Retinal pigment epithelial cell (primary cell): ENCODE data around the gene YOD1.

Experiments
- DNase-seq: peaks from one replicate; pipeline ENCODE4 v3.0.0-alpha.2; 2010; ENCODE audit warnings: low read depth
- H3K4me3 ChIP-seq: 2 replicates; pipeline ENCODE4 v1.5.1; 2011; ENCODE audit warnings: mild to moderate bottlenecking, low read length, control low read depth, moderate library complexity
- TF ChIP-seq, protein P1 (sequence below): conservative IDR thresholded peaks from 2 replicates; pipeline ENCODE4 v1.5.1; 2011; ENCODE audit warnings: low read depth, low read length, control low read depth, inconsistent platforms

The YOD1 gene

DNA sequence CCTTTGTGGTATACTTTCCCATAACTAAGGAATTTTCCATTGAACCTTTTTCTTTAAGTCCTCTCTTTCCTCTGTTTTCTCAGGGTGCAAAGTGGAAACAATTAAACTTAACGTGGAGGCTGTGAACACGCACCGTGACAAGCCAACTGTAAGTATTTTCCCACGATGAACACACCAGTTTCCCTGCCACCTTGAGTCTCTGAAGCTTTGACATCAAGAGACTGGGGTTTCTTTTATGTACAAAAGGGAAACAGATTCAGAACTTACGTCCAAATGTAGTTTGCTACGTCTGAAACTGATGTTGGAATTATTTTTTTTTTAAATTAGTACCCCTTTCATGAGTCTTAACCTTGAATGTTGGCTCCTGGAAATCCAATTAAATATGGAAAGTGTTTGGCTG, 20.4 kb upstream of the YOD1 start:
- no peak overlapping the region for H3K4me3 ChIP-seq
- TF ChIP-seq, protein P1, sequence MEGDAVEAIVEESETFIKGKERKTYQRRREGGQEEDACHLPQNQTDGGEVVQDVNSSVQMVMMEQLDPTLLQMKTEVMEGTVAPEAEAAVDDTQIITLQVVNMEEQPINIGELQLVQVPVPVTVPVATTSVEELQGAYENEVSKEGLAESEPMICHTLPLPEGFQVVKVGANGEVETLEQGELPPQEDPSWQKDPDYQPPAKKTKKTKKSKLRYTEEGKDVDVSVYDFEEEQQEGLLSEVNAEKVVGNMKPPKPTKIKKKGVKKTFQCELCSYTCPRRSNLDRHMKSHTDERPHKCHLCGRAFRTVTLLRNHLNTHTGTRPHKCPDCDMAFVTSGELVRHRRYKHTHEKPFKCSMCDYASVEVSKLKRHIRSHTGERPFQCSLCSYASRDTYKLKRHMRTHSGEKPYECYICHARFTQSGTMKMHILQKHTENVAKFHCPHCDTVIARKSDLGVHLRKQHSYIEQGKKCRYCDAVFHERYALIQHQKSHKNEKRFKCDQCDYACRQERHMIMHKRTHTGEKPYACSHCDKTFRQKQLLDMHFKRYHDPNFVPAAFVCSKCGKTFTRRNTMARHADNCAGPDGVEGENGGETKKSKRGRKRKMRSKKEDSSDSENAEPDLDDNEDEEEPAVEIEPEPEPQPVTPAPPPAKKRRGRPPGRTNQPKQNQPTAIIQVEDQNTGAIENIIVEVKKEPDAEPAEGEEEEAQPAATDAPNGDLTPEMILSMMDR, result no peak

DNA sequence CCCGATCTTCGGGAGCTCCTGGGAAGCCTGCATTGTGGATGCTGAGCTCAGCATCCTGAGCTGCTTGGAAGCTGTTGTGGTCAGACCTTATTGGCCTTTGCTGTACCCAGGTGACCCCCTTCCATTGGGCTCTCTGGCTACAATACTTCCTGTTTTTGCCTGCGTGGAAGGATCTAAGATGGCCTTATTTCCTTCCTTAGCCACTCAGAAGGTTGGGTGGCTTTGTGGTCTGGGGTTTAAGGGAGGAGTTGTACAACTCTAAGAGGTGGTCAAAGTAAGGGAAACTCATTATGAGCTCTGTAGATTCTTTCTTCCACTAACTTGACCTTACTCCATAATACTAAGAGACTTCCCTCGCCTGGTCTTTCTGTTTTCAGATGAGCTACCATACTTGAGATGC, 19.8 kb upstream of the YOD1 start:
- no peak overlapping the region for H3K4me3 ChIP-seq
- TF ChIP-seq, protein P1, result no peak
- DNase-seq, result no peak

More for the DNA sequence above, 20.4 kb upstream of the YOD1 start:
- no peak for DNase-seq

DNA sequence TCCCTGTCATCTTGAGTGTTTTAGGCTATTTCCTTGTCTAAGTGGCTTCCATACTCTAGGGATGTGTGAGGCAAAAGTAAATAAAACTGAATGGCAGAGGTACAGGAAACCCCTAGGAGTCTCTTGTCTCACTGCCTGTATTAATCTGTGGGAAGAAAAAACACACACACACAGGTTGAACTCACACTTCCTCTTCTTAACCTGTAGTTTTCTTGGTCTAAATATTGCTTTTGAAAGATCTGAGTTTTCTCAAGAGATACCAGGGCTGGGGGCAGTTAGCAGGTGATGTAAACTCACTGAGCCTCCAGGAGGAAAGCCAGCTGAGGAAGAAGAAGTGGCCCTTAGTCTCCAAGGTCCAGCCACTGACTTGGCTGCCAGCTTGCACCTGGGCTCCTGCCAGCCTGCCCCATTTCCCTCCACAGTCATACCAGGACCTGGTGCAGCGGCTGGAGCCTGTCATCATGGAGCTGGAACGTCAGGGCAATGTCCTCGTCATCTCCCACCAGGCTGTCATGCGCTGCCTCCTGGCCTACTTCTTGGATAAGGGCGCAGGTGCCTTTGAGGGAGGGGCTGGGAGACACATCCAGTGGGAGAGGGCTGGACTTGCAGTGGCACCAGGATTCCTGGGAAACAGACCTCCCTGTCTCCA, 19.0 kb upstream of the YOD1 start:
- TF ChIP-seq, protein P1, result no peak
- DNase-seq, result no peak

DNA sequence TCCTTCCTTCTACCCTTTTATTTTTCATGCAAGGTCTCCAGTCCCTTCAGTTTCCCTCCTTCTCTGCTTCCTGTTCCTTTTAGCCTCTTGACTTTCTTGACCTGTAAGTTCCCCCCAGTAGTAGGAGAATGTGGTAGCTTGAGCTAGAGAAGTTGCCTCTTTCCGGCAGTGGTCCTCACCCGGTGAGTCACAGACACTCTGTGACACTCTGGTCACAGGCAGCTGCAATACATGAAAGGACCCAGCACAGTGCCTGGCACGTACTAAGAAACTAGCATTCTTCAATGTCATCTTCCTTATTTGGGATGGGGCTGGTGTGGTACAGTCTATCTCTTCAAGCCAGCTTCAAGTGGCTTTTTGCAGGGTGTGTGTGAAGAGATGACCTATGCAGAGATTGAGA, 18.1 kb upstream of the YOD1 start:
- no peak overlapping the region for H3K4me3 ChIP-seq
- DNase-seq, result no peak
- TF ChIP-seq, protein P1, result no peak

More for the DNA sequence above, 19.0 kb upstream of the YOD1 start:
- no peak overlapping the region for H3K4me3 ChIP-seq

DNA sequence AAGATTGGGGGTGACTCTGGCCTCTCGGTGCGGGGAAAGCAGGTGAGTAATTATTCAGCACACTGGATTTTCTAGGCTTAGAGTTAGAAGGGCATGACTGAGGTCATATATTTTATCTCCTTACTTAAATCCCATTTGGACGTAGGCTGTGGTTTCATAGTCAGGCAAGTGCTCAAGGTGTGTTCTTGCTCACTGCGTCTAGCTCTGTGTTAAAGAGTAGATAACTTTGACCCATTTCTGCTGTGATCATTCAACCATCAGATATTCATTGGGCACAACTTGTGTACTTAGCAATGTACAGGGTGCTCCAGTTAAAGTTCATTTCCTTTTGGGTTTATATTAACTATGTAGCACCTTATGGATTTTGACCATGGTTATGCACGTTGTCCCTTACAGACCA, 16.7 kb upstream of the YOD1 start:
- TF ChIP-seq, protein P1, result no peak
- no peak for DNase-seq
- no peak overlapping the region for H3K4me3 ChIP-seq

DNA sequence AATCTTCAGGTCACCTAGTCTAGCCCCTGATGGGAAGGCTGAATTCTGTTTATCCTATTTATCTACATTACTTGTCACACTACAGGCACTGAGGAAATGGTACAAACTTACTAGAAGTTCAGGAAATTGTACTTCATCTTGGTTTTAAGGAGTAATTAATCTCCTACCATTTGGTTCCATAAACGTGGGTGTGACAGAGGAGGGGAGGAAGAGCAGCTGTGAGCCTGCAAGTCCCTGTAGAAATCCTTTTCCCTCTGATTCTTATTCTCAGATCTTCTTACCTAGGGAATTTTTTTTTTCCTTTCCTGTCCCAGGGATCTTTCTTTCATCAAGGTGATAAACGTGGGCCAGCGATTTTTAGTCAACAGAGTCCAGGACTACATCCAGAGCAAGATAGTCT, 16.2 kb upstream of the YOD1 start:
- TF ChIP-seq, protein P1, result no peak
- DNase-seq, result no peak

DNA sequence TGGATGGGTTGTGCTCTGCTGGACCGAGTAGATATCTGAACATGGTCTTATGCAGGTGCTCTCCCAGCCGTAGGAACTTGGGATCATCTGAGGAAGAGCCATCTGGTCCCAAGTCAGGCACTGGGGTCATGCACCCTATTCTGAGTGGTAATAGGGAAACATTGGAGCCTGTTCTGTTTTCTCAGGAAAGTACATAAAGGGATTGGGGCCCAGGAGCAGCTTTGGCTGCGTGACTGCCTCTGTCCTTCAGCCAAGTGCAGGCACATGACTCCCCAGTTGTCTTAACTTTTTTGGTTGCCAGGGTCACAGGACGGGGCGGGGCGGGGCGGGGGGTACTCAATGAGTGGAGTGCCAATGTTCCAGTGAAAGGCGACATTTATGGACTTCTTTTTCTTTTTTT, 13.6 kb upstream of the YOD1 start:
- TF ChIP-seq, protein P1, result no peak
- no peak for DNase-seq
- no peak overlapping the region for H3K4me3 ChIP-seq

More for the DNA sequence above, 16.2 kb upstream of the YOD1 start:
- no peak overlapping the region for H3K4me3 ChIP-seq
